Measurements from ENCODE around the gene MSI2. TPM values are rescaled to one million over a fixed set of nuclear protein-coding genes. Genes with fewer than 3 reads are reported as not detected.

MSI2 gene
- total RNA-seq, 4 donors from 2014 or later = 9.9 to 18.5 (median 13.8) TPM

- WGBS, 2 donors = 90 to 93% methylated on average over 6 of the region's 6 CpGs
Observed at GRCh38 chr17:57631871-57632270, 375.5 kb downstream of the MSI2 start.

DNA sequence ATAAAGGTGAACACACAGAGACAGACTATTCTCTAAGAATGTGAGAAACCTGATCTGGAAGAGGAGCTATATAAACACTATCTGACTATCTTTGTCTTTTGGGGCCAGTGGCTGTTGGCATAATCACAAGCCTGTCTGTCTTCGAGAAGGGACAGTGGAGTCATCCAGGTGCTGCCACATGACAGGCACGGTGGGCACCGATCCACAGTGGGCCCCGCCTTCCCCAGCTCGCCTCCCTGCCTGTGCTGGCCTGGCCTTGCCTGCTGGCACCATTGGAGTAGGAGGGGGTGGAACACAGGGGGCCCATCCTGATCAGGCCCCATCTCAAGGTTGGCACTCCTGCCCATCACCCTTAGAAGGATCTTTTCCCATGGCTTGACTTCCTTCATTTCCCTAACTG, 376.0 kb downstream of the MSI2 start:
- no peak for DNase-seq (ENCODE audit: low spot score in 2 of 2)
- WGBS, 2 donors = 73 to 77% methylated on average over 5 of the region's 5 CpGs
- no peak for TF ChIP-seq POLR2A (IDR thresholded peaks at IDR 0.05)
- TF ChIP-seq, protein P1, sequence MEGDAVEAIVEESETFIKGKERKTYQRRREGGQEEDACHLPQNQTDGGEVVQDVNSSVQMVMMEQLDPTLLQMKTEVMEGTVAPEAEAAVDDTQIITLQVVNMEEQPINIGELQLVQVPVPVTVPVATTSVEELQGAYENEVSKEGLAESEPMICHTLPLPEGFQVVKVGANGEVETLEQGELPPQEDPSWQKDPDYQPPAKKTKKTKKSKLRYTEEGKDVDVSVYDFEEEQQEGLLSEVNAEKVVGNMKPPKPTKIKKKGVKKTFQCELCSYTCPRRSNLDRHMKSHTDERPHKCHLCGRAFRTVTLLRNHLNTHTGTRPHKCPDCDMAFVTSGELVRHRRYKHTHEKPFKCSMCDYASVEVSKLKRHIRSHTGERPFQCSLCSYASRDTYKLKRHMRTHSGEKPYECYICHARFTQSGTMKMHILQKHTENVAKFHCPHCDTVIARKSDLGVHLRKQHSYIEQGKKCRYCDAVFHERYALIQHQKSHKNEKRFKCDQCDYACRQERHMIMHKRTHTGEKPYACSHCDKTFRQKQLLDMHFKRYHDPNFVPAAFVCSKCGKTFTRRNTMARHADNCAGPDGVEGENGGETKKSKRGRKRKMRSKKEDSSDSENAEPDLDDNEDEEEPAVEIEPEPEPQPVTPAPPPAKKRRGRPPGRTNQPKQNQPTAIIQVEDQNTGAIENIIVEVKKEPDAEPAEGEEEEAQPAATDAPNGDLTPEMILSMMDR (IDR thresholded peaks at IDR 0.05) = no peak
- no peak overlapping the region for H3K4me3 ChIP-seq (ENCODE audit: low read depth, poor library complexity, severe bottlenecking)
- intact Hi-C loops (cut with DNase I; ENCODE audit: low total_unique reads) = no loop called here

More at GRCh38 chr17:57631871-57632270, 375.5 kb downstream of the MSI2 start:
- intact Hi-C loops (cut with DNase I; ENCODE audit: low total_unique reads) = no loop called here
- TF ChIP-seq POLR2A (IDR thresholded peaks at IDR 0.05) = no peak
- TF ChIP-seq, protein P1 (IDR thresholded peaks at IDR 0.05) = no peak
- H3K4me3 ChIP-seq (ENCODE audit: low read depth, poor library complexity, severe bottlenecking) = no peak overlapping the region
- DNase-seq (ENCODE audit: low spot score in 2 of 2) = no peak

- H3K4me3 ChIP-seq (ENCODE audit: low read depth, poor library complexity, severe bottlenecking) = no peak overlapping the region
- no peak for DNase-seq (ENCODE audit: low spot score in 2 of 2)
- TF ChIP-seq POLR2A (IDR thresholded peaks at IDR 0.05) = no peak
- TF ChIP-seq, protein P1 (IDR thresholded peaks at IDR 0.05) = no peak
- intact Hi-C loops (cut with DNase I; ENCODE audit: low total_unique reads) = no loop called here
- WGBS, 2 donors = 96 to 100% methylated on average over 12 to 14 of the region's 14 CpGs
Observed at GRCh38 chr17:57633236-57633635, 376.9 kb downstream of the MSI2 start.

- 72 to 78% methylated on average over 4 of the region's 4 CpGs for WGBS, 2 donors
Observed at GRCh38 chr17:57634713-57635465, 378.6 kb downstream of the MSI2 start.

GRCh38 chr17:57636274-57636673, 380.0 kb downstream of the MSI2 start:
- intact Hi-C loops (cut with DNase I; ENCODE audit: low total_unique reads) = no loop called here
- no peak overlapping the region for H3K4me3 ChIP-seq (ENCODE audit: low read depth, poor library complexity, severe bottlenecking)
- TF ChIP-seq, protein P1 (IDR thresholded peaks at IDR 0.05) = no peak
- TF ChIP-seq POLR2A (IDR thresholded peaks at IDR 0.05) = no peak
- DNase-seq (ENCODE audit: low spot score in 2 of 2) = no peak
- 70 to 76% methylated on average over 9 of the region's 9 CpGs for WGBS, 2 donors

More at GRCh38 chr17:57634713-57635465, 378.6 kb downstream of the MSI2 start:
- no peak for DNase-seq (ENCODE audit: low spot score in 2 of 2)
- TF ChIP-seq POLR2A (IDR thresholded peaks at IDR 0.05) = no peak
- TF ChIP-seq, protein P1 (IDR thresholded peaks at IDR 0.05) = no peak
- no peak overlapping the region for H3K4me3 ChIP-seq (ENCODE audit: low read depth, poor library complexity, severe bottlenecking)
- intact Hi-C loops (cut with DNase I; ENCODE audit: low total_unique reads) = no loop called here
